ENCODE results near the gene LHX1.

LHX1 gene

GRCh38 chr17:36937959-36938565 is 787 bp downstream of the LHX1 start:
- no peak for DNase-seq (ENCODE audit: low read depth in 2 of 3, low spot score in 1 of 3)

GRCh38 chr17:36938566-36939051 is 1.3 kb downstream of the LHX1 start:
- no peak for DNase-seq (ENCODE audit: low read depth in 2 of 3, low spot score in 1 of 3)

- no peak for DNase-seq (ENCODE audit: low read depth in 2 of 3, low spot score in 1 of 3)
Observed at GRCh38 chr17:36939052-36939801, 2.0 kb downstream of the LHX1 start.

GRCh38 chr17:36939802-36940312 is 2.6 kb downstream of the LHX1 start:
- DNase-seq (ENCODE audit: low read depth in 2 of 3, low spot score in 1 of 3): no peak

GRCh38 chr17:36940313-36941264 is 3.3 kb downstream of the LHX1 start:
- no peak for DNase-seq (ENCODE audit: low read depth in 2 of 3, low spot score in 1 of 3)

- DNase-seq (ENCODE audit: low read depth in 2 of 3, low spot score in 1 of 3): no peak
Observed at GRCh38 chr17:36941265-36942010, 4.2 kb downstream of the LHX1 start.

- no peak for DNase-seq (ENCODE audit: low read depth in 2 of 3, low spot score in 1 of 3)
Observed at GRCh38 chr17:36942019-36942599, 4.8 kb downstream of the LHX1 start.

GRCh38 chr17:36942631-36943125 is 5.4 kb downstream of the LHX1 start:
- no peak for DNase-seq (ENCODE audit: low read depth in 2 of 3, low spot score in 1 of 3)

GRCh38 chr17:36943250-36944191 is 6.2 kb downstream of the LHX1 start:
- no peak for DNase-seq (ENCODE audit: low read depth in 2 of 3, low spot score in 1 of 3)

GRCh38 chr17:36944553-36944952 is 7.3 kb downstream of the LHX1 start:
- no peak for DNase-seq (ENCODE audit: low read depth in 2 of 3, low spot score in 1 of 3)

GRCh38 chr17:36945140-36945539 is 7.9 kb downstream of the LHX1 start:
- no peak for DNase-seq (ENCODE audit: low read depth in 2 of 3, low spot score in 1 of 3)

- no peak for DNase-seq (ENCODE audit: low read depth in 2 of 3, low spot score in 1 of 3)
Observed at GRCh38 chr17:36945959-36946725, 8.9 kb downstream of the LHX1 start.

- DNase-seq (ENCODE audit: low read depth in 2 of 3, low spot score in 1 of 3): no peak
Observed at GRCh38 chr17:36946726-36947091, 9.4 kb downstream of the LHX1 start.

- DNase-seq (ENCODE audit: low read depth in 2 of 3, low spot score in 1 of 3): no peak
Observed at GRCh38 chr17:36947922-36948716, 10.8 kb downstream of the LHX1 start.

GRCh38 chr17:36948717-36949460 is 11.6 kb downstream of the LHX1 start, which contains the start of gene AATF:
Gene AATF (plus strand): TSS chr17:36948954. CDS start chr17:36949126, 172 bp downstream.
- peak; percentile 93 to 95 (median 94) for DNase-seq (ENCODE audit: low read depth in 2 of 3, low spot score in 1 of 3)

- no peak for DNase-seq (ENCODE audit: low read depth in 2 of 3, low spot score in 1 of 3)
Observed at GRCh38 chr17:36949461-36949927, 12.2 kb downstream of the LHX1 start.

- DNase-seq (ENCODE audit: low read depth in 2 of 3, low spot score in 1 of 3): no peak
Observed at GRCh38 chr17:36950027-36950426, 12.8 kb downstream of the LHX1 start.
